GM08714 (cell line): ENCODE results near the gene POFUT2.

Source experiments
- H3K4me3 ChIP-seq: fragments of 200-500 bp; sonication (Bioruptor generic); 2 replicates; pipeline ENCODE4 v1.5.1; 2014; ENCODE audit warnings: mild to moderate bottlenecking, low read length, inconsistent platforms
- ZNF274 ChIP-seq: IDR thresholded peaks from 2 replicates; pipeline ENCODE4 v1.6.1; 2012; ENCODE audit warnings: mild to moderate bottlenecking, low read depth, low read length

Gene POFUT2

GRCh38 chr21:45281411-45282282 lies 6.0 kb downstream of the POFUT2 start:
- no peak overlapping the region for H3K4me3 ChIP-seq
- TF ChIP-seq ZNF274, result no peak

- TF ChIP-seq ZNF274, result no peak
- H3K4me3 ChIP-seq, result no peak overlapping the region
These were observed 6.7 kb downstream of the POFUT2 start for GRCh38 chr21:45280969-45281368.

GRCh38 chr21:45280178-45280821 lies 7.4 kb downstream of the POFUT2 start:
- no peak for TF ChIP-seq ZNF274
- no peak overlapping the region for H3K4me3 ChIP-seq

- no peak for TF ChIP-seq ZNF274
- H3K4me3 ChIP-seq, result no peak overlapping the region
These were observed 8.1 kb downstream of the POFUT2 start for GRCh38 chr21:45279446-45280177.

- no peak for TF ChIP-seq ZNF274
- H3K4me3 ChIP-seq, result no peak overlapping the region
These were observed 9.4 kb downstream of the POFUT2 start for GRCh38 chr21:45278156-45278911.

- no peak overlapping the region for H3K4me3 ChIP-seq
- no peak for TF ChIP-seq ZNF274
These were observed 10.3 kb downstream of the POFUT2 start for GRCh38 chr21:45277101-45278045.

GRCh38 chr21:45276596-45276995 lies 11.1 kb downstream of the POFUT2 start:
- H3K4me3 ChIP-seq, result no peak overlapping the region
- no peak for TF ChIP-seq ZNF274

- H3K4me3 ChIP-seq, result no peak overlapping the region
- no peak for TF ChIP-seq ZNF274
These were observed 17.3 kb downstream of the POFUT2 start for GRCh38 chr21:45270306-45270821.

GRCh38 chr21:45269861-45270260 lies 17.8 kb downstream of the POFUT2 start:
- TF ChIP-seq ZNF274, result no peak
- H3K4me3 ChIP-seq, result no peak overlapping the region

- TF ChIP-seq ZNF274, result no peak
- no peak overlapping the region for H3K4me3 ChIP-seq
These were observed 20.3 kb downstream of the POFUT2 start for GRCh38 chr21:45267390-45267760.

- no peak overlapping the region for H3K4me3 ChIP-seq
- TF ChIP-seq ZNF274, result no peak
These were observed 20.9 kb downstream of the POFUT2 start for GRCh38 chr21:45266518-45267389.
